GM18499 (cell line): ENCODE measurements around the gene VSIG10L2.
A peak's percentile ranks its signal among the peaks of the same experiment; 100 is the strongest.
"Not testable (repeated sequence)": the region's sequence is repeated elsewhere in the genome, so short reads cannot be mapped to it uniquely, and the experiment has no call there.

ENCODE experiments used
- ATAC-seq: cut with Tn5 transposase; IDR thresholded peaks from one replicate; pipeline ENCODE4 v1.9.1; 2021; ENCODE audit warnings: moderate number of reproducible peaks; ENCODE audit not compliant: insufficient read depth, unreplicated experiment

VSIG10L2 gene

GRCh38 chr11:125945797-125946520, at the start of gene VSIG10L2:
TSS of gene VSIG10L2 (plus strand) at chr11:125946044. CDS start at chr11:125946056, 12 bp downstream.
- no peak for ATAC-seq

GRCh38 chr11:125901872-125902271, 44.0 kb upstream of the VSIG10L2 start:
- ATAC-seq, result no peak

GRCh38 chr11:125902277-125902926, 43.4 kb upstream of the VSIG10L2 start:
- no peak for ATAC-seq

DNA sequence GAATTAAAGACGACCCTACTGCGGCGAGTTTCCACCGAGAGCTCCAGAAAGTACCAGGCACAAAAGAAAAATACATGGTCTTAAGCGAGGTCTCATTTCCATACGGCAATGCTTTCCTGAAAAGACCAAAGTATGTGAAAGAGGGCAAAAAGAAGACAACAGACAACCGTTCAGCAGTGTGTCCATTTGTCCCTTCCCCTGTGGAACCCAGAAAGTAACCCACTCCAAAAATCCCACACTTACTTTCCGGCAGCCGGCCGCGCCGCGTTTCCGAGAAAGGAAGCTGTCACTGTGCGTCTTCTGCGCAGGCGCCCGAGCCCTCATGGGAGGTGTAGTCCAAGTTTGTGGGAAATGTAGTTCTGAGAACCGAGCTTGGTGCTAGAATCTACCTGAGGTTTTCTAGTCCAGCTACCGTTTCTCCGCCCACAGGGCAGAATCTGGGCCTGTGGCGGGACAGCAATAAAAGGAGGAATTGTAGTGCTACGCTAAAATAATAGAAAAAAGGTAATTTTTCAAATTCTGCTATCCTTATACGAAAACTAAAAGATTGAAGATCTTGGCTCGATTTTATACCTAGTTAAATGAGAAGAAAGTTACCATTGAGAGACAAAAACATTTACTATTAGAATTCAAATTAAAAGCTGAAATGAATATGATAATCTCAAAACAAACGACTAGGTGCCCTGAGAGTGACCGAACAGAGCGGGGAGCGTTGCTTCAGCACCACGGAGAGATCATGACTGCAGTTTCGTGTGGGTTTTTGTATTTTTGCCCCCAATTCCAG, 42.7 kb upstream of the VSIG10L2 start, which contains the start of gene PUS3:
Gene PUS3, minus strand, starts transcription at position 280 of the 784 bp plus-strand sequence. CDS start 6,922 bp downstream, outside the sequence.
- ATAC-seq, result peak; percentile 79

- no peak for ATAC-seq
Measured at GRCh38 chr11:125903711-125904659, 41.9 kb upstream of the VSIG10L2 start, which contains the start of gene DDX25. TSS of gene DDX25 (plus strand) at chr11:125904508. CDS start at chr11:125904518, 10 bp downstream.

DNA sequence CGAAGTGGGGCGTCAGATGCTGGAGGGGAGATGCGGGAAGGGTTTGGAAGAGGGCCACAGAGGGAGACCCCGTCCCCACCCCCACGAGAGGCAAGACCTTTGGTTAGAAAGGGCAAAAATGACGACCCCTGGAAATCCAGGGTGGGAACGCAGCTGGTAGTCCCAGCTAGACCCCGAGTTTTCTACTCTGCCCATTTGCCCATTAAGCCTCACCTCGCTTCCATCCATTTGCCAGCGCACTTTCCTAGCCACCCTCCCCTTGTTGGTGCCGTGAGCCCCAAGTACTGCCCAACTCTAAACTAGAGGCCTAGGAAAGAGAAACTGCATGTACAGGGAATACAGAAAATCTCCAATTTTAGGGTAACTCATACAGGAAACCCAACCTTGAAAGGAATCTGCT, 41.2 kb upstream of the VSIG10L2 start:
- ATAC-seq, result no peak

DNA sequence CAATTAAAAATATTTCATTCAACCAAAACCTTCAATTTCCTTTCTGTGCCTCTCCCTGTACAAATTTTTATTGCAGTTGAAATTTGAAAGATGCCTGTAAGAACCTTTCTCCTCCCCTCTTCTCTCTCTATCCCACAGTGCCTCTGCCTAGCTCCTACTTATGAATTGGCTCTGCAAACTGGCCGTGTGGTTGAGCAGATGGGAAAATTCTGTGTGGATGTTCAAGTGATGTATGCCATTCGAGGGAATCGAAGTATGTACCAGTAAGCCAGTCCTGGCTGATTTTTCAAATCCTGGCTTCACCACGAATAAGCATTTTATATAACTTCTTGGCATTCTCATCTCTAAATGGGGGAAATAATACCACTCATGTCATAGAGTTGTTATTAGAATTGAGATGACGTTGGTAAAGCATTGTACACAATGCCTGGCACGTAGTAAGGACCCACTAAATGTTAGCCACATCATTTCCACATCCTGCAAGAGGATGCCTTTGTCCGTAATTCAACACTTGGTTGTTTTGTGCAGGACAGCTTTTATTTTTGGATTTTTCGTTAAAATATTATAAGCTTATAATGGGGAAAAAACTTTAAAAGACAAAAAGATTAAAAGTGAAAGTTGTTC, 35.5 kb upstream of the VSIG10L2 start:
- no peak for ATAC-seq

DNA sequence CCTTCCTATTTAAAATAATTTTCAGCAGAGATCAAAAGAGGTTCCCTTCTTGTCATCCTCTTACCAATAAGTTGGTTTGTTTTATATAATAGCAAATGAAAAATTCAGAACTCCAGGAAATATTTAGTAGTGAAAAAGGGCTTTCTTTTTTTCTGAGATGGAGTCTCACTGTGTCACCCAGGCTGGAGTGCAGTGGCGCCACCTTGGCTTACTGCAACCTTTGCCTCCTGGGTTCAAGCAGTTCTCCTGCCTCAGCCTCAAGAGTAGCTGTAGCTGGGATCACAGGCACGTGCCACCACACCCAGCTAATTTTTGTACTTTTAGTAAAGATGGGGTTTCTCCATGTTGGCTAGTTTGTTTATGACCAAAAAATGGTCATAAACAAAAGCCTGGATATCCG, 31.2 kb upstream of the VSIG10L2 start:
- ATAC-seq, result not testable (repeated sequence)

- ATAC-seq, result no peak
Measured at GRCh38 chr11:125916683-125917347, 29.0 kb upstream of the VSIG10L2 start.

- no peak for ATAC-seq
Measured at GRCh38 chr11:125918140-125918840, 27.6 kb upstream of the VSIG10L2 start.

DNA sequence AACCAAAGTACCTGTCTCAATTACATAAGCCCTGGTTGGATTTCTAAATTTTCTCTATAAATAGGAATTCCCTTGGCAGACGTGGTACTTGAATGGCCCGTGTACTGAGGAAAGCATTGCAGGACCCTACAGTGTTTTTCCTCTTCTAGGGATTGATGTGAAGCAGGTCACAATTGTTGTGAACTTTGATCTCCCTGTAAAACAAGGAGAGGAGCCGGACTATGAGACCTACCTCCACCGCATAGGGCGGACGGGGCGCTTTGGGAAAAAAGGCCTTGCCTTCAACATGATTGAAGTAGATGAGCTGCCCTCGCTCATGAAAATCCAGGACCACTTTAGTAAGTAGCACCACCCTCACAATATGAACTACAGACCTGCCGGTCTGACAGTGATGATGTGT, 24.8 kb upstream of the VSIG10L2 start:
- no peak for ATAC-seq

DNA sequence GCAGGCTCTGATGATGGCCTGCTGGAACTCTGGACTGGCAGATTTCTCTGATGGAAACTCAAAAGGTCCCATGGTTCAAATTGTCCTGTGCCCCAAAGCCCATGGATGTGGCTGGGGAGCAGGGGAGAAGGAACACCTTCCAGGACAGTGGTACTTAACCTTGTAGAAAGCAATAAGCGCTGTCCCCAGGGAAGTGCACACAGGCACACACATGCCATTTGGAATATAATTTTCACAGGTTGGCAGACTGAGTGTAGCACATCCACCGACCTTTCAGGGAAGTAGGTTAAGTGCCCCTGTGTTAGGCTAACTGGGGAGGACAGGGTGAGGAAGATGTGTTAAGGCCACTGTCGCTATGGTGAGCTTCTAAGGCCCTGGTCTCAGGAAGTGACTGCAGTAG, 23.7 kb upstream of the VSIG10L2 start:
- no peak for ATAC-seq

GRCh38 chr11:125923012-125923579, 22.7 kb upstream of the VSIG10L2 start:
- ATAC-seq, result no peak

DNA sequence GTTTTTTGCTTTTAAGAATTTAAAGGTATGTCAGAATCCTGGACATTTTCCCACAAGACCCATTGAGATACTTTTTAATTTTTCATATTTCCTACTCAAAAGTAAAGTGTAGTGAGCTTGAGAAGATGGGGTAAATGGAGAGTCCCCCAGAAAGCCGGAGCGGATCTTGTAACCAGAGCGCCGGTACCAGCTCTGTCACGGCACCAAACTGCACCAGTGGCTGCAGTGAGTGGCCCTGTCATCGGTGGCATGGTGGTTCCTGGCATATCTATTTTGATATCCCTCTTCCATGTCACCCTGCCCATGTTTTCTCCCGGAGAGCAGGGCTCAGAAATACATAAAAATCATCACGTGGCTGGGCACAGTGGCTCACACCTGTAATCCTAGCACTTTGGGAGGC, 22.2 kb upstream of the VSIG10L2 start:
- no peak for ATAC-seq

DNA sequence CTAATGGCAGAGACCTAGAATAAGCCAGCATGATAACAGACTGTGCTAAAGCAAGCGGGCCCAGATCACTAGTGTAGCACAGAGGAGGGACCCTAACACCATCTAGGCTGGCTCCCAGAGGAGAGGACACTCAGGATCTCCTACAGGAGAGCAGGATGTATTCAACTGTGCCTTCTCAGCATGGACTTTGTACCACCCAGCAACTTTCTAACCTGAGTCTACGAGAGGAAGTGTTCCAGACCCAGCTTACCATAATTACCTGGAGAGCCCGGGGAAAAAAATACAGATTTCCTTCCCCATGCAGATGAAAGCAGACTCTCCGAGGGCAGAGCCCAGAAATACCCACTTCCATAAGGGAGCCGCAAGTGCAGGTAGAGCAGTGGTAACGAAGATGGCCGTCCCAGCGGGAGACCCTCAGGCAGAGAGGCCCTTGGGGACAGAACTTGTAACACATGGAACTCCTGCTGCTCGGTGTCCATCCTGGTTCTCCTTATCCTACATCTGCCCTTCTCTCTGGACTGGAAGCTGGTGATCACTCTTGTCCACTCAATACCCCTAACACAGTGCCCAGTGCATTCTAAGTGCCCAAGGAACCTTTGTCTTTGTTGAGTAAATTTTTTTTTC, 21.3 kb upstream of the VSIG10L2 start:
- no peak for ATAC-seq

DNA sequence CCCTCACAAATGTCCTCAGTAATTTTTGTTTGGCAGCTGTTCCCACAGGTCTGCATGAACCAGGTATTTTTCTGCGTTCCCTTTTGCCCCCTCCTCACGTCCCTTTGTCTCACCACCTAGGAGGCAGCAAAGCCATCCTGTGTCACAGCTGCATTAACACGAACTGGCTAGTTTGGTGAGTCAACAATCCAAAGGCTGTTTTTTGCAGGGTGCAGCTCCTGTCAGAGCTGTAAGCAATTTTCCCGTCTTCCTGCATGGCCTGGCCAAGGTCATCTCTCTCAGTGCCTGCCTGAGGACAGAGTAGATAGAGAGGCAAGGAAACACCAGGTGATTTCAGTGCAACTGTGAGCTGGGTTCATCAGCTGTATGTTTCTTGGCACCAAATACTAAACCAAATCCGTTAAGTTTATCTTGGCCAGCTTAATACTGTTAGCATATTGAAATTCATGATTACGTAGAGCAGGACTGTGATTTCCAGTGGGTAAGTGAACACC, 20.6 kb upstream of the VSIG10L2 start:
- ATAC-seq, result no peak

DNA sequence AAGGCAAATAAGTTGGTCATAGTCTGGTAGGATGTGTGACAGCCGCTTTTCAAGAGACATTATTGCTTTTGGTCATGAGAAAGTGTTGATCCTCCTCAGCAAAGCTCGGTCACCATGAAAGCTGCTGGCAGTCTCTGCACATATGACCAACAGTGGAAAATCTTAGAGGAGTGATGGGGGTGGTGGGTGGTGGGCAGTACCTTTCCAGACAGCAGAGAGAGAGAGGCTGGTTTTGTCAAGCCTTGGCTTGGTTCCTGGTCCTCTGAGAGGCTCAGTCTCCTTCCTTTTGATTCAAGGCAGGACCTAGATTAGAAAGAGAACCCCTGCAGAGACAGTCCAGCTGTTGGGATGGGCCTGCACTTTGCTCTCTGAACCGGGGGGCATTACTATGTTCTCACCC, 20.0 kb upstream of the VSIG10L2 start:
- ATAC-seq, result no peak
